PC-3 (cell line): ENCODE measurements around the gene CRABP2. TPM values are rescaled to one million over a fixed set of nuclear protein-coding genes. Genes with fewer than 3 reads are reported as not detected.

Experiments
- ATAC-seq: fragments of 200-7000 bp; cut with Tn5 transposase; 2 replicates; pipeline ENCODE4 v1.9.1; 2020; ENCODE audit warnings: mild to moderate bottlenecking, moderate library complexity
- BruUV-seq: library from RNA; stranded (reverse); fragments of 400-500 nt; replicated peaks from 2 replicates; lab custom pipeline; 2021; lab: Mats Ljungman, UMichigan
- CTCF ChIA-PET: fragments of 300-600 bp; sonication (Branson Sonifier 250); formaldehyde crosslinking; loops from one replicate; lab custom pipeline; 2022; ENCODE audit warnings: antibody characterized with exemption; lab: Charles Lee
- POLR2A ChIA-PET: fragments of 300-600 bp; sonication (Branson Sonifier 250); formaldehyde crosslinking; loops from one replicate; lab custom pipeline; 2022; ENCODE audit warnings: antibody characterized with exemption; ENCODE audit not compliant: unreplicated experiment; lab: Charles Lee
- DNase-seq: peaks from one replicate; pipeline ENCODE4 v3.0.0-alpha.2; 2015
- H2AFZ ChIP-seq: fragments of 300-600 bp; sonication (generic); 2 replicates; pipeline ENCODE4 v1.6.0; 2016; ENCODE audit warnings: antibody characterized with exemption, low read length
- H3F3A ChIP-seq: fragments of 300-600 bp; sonication (generic); one replicate; pipeline ENCODE4 v1.6.0; 2017; ENCODE audit warnings: antibody characterized with exemption, low read length, control low read depth, mild to moderate bottlenecking; ENCODE audit not compliant: unreplicated experiment
- H3K27ac ChIP-seq: fragments of 300-600 bp; sonication (generic); 2 replicates; pipeline ENCODE4 v1.5.1; 2016; ENCODE audit warnings: mild to moderate bottlenecking, low read length
- H3K27me3 ChIP-seq: fragments of 300-600 bp; sonication (generic); 2 replicates; pipeline ENCODE4 v1.6.1; 2016; ENCODE audit warnings: low read length, mixed read lengths
- H3K36me3 ChIP-seq: fragments of 300-600 bp; sonication (generic); 2 replicates; pipeline ENCODE4 v1.6.1; 2016; ENCODE audit warnings: low read depth, mixed run types, low read length, mixed read lengths
- H3K4me1 ChIP-seq: fragments of 300-600 bp; sonication (generic); 2 replicates; pipeline ENCODE4 v1.5.1; 2016; ENCODE audit warnings: low read length; ENCODE audit not compliant: insufficient read depth
- H3K4me2 ChIP-seq: fragments of 300-600 bp; sonication (generic); 2 replicates; pipeline ENCODE4 v1.6.0; 2016; ENCODE audit warnings: low read length
- H3K4me3 ChIP-seq: fragments of 300-600 bp; sonication (generic); 2 replicates; pipeline ENCODE4 v1.5.1; 2016; ENCODE audit warnings: mild to moderate bottlenecking, low read length, mixed read lengths
- H3K79me2 ChIP-seq: fragments of 300-600 bp; sonication (generic); 2 replicates; pipeline ENCODE4 v1.6.1; 2017; ENCODE audit warnings: low read length, mixed read lengths
- H3K9ac ChIP-seq: fragments of 300-600 bp; sonication (generic); 2 replicates; pipeline ENCODE4 v1.6.0; 2016; ENCODE audit warnings: mild to moderate bottlenecking, low read length
- H3K9me2 ChIP-seq: fragments of 300-600 bp; sonication (generic); replicated peaks from 2 replicates; pipeline ENCODE4 v1.6.1; 2016; ENCODE audit warnings: mixed run types, low read length, mixed read lengths
- H3K9me3 ChIP-seq: fragments of 300-600 bp; sonication (generic); 2 replicates; pipeline ENCODE4 v1.6.1; 2016; ENCODE audit warnings: low read length, mixed read lengths
- H4K20me1 ChIP-seq: fragments of 300-600 bp; sonication (generic); 2 replicates; pipeline ENCODE4 v1.6.1; 2016; ENCODE audit warnings: low read length, mixed read lengths
- CTCF ChIP-seq: fragments of 300-600 bp; sonication (generic); conservative IDR thresholded peaks from 2 replicates; pipeline ENCODE4 v1.5.1; 2017; ENCODE audit warnings: antibody characterized with exemption, low read depth, mild to moderate bottlenecking, low read length
- EZH2 ChIP-seq: fragments of 300-600 bp; sonication (generic); IDR thresholded peaks from one replicate; pipeline ENCODE4 v1.6.1; 2017; ENCODE audit warnings: antibody characterized with exemption, mild to moderate bottlenecking, low read length; ENCODE audit not compliant: unreplicated experiment
- EZH2phosphoT487 ChIP-seq: fragments of 300-600 bp; sonication (generic); IDR thresholded peaks from 2 replicates; pipeline ENCODE4 v1.6.1; 2018; ENCODE audit warnings: mild to moderate bottlenecking, antibody characterized with exemption, low read length, borderline replicate concordance
- intact Hi-C: fragments of 100-400 bp; cut with micrococcal nuclease; formaldehyde crosslinking; loops from 2 replicates; pipeline ENCODE4 v1.9.0; 2023
- total RNA-seq: library from RNA; depleted of rRNA; stranded (reverse); fragments of >200 nt; gene quantifications from 2 replicates; pipeline ENCODE4 v1.2.3, GENCODE V29; 2014

CRABP2 gene
- total RNA-seq, 1 experiment from 2014 or later: 120 TPM

- Histone ChIP-seq H3K9me3 (no peaks in the 10 kb centered on the region), H3K9me2 (no peaks in the 10 kb centered on the region), H2AFZ (peak overlapping the region; percentile 65), H3K79me2 (peaks cover 15% of the 10 kb centered on the region), H3K27me3 (0 out of 2 replicates have a peak, but pooled peaks cover 3% of the 10 kb centered on the region), H3K4me1 (peaks cover 52% of the 10 kb centered on the region), H3K4me2 (peak overlapping the region; percentile 83), H3K4me3 (peak overlapping the region; percentile 57), H4K20me1 (no peaks in the 10 kb centered on the region), H3K27ac (no peak overlapping the region), H3F3A (peaks cover 5% of the 10 kb centered on the region), H3K36me3 (no peaks in the 10 kb centered on the region), H3K9ac (no peak overlapping the region)
- intact Hi-C loops: no loop called here
- ChIA-PET POLR2A (no interaction called here), CTCF (interaction anchor here (0.9 to 2.6 kb wide), 4 partner anchors 11 to 66 kb away, joined by 3 to 37 read pairs (median 3); partner anchors contain the start of gene NES)
- TF ChIP-seq EZH2: no peak
- no peak for TF ChIP-seq EZH2phosphoT487
- TF ChIP-seq CTCF: no peak
- no peak for DNase-seq
- no TSS peak for BruUV-seq
- no peak for ATAC-seq
Observed at GRCh38 chr1:156659661-156659987, 45.8 kb downstream of the CRABP2 start.

GRCh38 chr1:156658945-156659574, 46.3 kb downstream of the CRABP2 start:
- H3K27ac ChIP-seq: no peak overlapping the region
- TF ChIP-seq EZH2 (no peak), CTCF (no peak), EZH2phosphoT487 (no peak)
- H3K9me3 ChIP-seq: no peaks in the 10 kb centered on the region
- H3K4me3 ChIP-seq: 0 out of 2 replicates have a peak overlapping the region, but pooled peaks have one; percentile 57
- H3K4me1 ChIP-seq: peaks cover 52% of the 10 kb centered on the region
- peaks cover 5% of the 10 kb centered on the region for H3F3A ChIP-seq
- no peak overlapping the region for H3K9ac ChIP-seq
- H3K4me2 ChIP-seq: peak overlapping the region; percentile 83
- H3K27me3 ChIP-seq: 0 out of 2 replicates have a peak, but pooled peaks cover 3% of the 10 kb centered on the region
- H4K20me1 ChIP-seq: no peaks in the 10 kb centered on the region
- ATAC-seq (no peak), DNase-seq (no peak)
- H2AFZ ChIP-seq: peak overlapping the region; percentile 65; the same call in 1 of the 2 replicates
- intact Hi-C loops: no loop called here
- BruUV-seq: no TSS peak
- H3K9me2 ChIP-seq: no peaks in the 10 kb centered on the region
- POLR2A ChIA-PET: no interaction called here
- peaks cover 15% of the 10 kb centered on the region for H3K79me2 ChIP-seq
- no peaks in the 10 kb centered on the region for H3K36me3 ChIP-seq
- CTCF ChIA-PET: interaction anchor here (0.9 to 2.6 kb wide), 4 partner anchors 10 to 67 kb away, joined by 3 to 37 read pairs (median 3); partner anchors contain the start of gene NES

GRCh38 chr1:156658496-156658895, 46.9 kb downstream of the CRABP2 start:
- BruUV-seq: no TSS peak
- DNase-seq (no peak), ATAC-seq (no peak)
- H2AFZ ChIP-seq: no peak overlapping the region
- H3F3A ChIP-seq: peaks cover 5% of the 10 kb centered on the region
- 0 out of 2 replicates have a peak, but pooled peaks cover 3% of the 10 kb centered on the region for H3K27me3 ChIP-seq
- H3K4me1 ChIP-seq: peaks cover 52% of the 10 kb centered on the region
- H3K27ac ChIP-seq: no peak overlapping the region
- H3K79me2 ChIP-seq: peaks cover 15% of the 10 kb centered on the region
- ChIA-PET CTCF (no interaction called here), POLR2A (no interaction called here)
- no peaks in the 10 kb centered on the region for H3K9me2 ChIP-seq
- no peaks in the 10 kb centered on the region for H3K36me3 ChIP-seq
- H3K4me3 ChIP-seq: no peak overlapping the region
- no peak overlapping the region for H3K4me2 ChIP-seq
- no peak for TF ChIP-seq EZH2
- H3K9ac ChIP-seq: no peak overlapping the region
- no peaks in the 10 kb centered on the region for H4K20me1 ChIP-seq
- intact Hi-C loops: no loop called here
- no peaks in the 10 kb centered on the region for H3K9me3 ChIP-seq
